PFSK-1 (cell line): ENCODE measurements around the gene TRPM2.

Experiments
- SIN3A ChIP-seq: IDR thresholded peaks from 2 replicates; pipeline ENCODE4 v1.6.1; 2012; ENCODE audit warnings: mild to moderate bottlenecking, low read length, moderate library complexity, borderline replicate concordance; ENCODE audit not compliant: insufficient read depth
- TAF1 ChIP-seq: IDR thresholded peaks from 2 replicates; pipeline ENCODE4 v1.6.1; 2012; ENCODE audit warnings: low read length, control low read depth, borderline replicate concordance; ENCODE audit not compliant: insufficient read depth

DNA sequence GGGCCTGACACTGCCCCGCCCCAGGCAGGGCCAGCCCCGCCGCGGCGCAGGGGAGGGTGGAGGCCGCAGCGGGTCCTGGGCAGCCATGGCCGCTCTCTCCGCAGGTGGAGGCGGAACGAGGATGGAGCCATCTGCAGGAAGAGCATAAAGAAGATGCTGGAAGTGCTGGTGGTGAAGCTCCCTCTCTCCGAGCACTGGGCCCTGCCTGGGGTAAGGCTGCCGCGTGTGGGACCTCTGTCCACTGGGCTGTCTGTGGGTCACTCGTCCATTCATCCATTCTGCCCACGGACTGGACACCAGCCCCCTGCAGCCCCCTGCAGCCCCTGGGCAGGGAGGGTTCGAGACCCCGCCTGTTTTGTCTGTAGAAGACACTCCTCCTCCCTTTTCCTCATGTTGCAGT is 83.5 kb downstream of the TRPM2 start:
- TF ChIP-seq TAF1 (no peak), SIN3A (no peak)
